Liver (tissue), 2 donors: ENCODE results near the gene TMPRSS9.

Source experiments
- TF ChIP-seq, protein P1 (sequence below): IDR thresholded peaks from 2 replicates; pipeline ENCODE4 v1.6.1; 2016; ENCODE audit warnings: antibody characterized with exemption, mild to moderate bottlenecking
- TF ChIP-seq, protein P2 (sequence below): fragments of 150-350 bp; IDR thresholded peaks from 2 replicates; pipeline ENCODE4 v1.5.1; 2017; ENCODE audit warnings: improper control_type of control experiment, low read depth, low read length; ENCODE audit not compliant: missing input control
- donor health status: healthy.

DNA sequence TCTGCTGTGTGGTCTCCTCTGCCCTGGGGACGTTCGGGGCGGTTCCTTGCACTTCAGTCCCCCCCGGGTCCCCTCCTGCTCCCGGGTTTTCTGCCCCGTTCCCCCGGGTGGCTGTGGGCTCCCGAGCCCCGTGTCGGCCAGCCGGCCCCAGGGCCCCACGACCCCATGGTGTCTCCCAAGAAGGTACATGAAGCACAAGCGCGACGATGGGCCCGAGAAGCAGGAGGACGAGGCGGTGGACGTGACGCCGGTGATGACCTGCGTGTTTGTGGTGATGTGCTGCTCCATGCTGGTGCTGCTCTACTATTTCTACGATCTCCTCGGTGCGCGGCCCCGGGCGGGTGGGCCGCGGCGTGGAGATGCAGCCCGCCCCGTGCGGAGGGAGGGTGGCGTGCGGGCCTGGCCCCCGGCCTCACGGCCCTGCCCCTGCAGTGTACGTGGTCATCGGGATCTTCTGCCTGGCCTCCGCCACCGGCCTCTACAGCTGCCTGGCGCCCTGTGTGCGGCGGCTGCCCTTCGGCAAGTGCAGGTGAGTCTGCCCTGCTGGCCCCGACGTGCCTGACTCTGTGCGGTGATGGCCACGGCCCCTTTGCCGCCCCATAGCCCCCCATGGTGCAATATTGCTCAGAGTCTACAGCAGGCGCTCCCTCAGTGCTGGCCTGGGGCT, 20.3 kb upstream of the TMPRSS9 start:
- TF ChIP-seq, protein P1, sequence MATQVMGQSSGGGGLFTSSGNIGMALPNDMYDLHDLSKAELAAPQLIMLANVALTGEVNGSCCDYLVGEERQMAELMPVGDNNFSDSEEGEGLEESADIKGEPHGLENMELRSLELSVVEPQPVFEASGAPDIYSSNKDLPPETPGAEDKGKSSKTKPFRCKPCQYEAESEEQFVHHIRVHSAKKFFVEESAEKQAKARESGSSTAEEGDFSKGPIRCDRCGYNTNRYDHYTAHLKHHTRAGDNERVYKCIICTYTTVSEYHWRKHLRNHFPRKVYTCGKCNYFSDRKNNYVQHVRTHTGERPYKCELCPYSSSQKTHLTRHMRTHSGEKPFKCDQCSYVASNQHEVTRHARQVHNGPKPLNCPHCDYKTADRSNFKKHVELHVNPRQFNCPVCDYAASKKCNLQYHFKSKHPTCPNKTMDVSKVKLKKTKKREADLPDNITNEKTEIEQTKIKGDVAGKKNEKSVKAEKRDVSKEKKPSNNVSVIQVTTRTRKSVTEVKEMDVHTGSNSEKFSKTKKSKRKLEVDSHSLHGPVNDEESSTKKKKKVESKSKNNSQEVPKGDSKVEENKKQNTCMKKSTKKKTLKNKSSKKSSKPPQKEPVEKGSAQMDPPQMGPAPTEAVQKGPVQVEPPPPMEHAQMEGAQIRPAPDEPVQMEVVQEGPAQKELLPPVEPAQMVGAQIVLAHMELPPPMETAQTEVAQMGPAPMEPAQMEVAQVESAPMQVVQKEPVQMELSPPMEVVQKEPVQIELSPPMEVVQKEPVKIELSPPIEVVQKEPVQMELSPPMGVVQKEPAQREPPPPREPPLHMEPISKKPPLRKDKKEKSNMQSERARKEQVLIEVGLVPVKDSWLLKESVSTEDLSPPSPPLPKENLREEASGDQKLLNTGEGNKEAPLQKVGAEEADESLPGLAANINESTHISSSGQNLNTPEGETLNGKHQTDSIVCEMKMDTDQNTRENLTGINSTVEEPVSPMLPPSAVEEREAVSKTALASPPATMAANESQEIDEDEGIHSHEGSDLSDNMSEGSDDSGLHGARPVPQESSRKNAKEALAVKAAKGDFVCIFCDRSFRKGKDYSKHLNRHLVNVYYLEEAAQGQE: no peak
- TF ChIP-seq, protein P2, sequence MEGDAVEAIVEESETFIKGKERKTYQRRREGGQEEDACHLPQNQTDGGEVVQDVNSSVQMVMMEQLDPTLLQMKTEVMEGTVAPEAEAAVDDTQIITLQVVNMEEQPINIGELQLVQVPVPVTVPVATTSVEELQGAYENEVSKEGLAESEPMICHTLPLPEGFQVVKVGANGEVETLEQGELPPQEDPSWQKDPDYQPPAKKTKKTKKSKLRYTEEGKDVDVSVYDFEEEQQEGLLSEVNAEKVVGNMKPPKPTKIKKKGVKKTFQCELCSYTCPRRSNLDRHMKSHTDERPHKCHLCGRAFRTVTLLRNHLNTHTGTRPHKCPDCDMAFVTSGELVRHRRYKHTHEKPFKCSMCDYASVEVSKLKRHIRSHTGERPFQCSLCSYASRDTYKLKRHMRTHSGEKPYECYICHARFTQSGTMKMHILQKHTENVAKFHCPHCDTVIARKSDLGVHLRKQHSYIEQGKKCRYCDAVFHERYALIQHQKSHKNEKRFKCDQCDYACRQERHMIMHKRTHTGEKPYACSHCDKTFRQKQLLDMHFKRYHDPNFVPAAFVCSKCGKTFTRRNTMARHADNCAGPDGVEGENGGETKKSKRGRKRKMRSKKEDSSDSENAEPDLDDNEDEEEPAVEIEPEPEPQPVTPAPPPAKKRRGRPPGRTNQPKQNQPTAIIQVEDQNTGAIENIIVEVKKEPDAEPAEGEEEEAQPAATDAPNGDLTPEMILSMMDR: no peak
